GM18502 (cell line): Measurements from ENCODE around the gene ORAI2.
A peak's percentile ranks its signal among the peaks of the same experiment; 100 is the strongest.
"Not testable (repeated sequence)": the region's sequence is repeated elsewhere in the genome, so short reads cannot be mapped to it uniquely, and the experiment has no call there.

Experiments
- ATAC-seq: cut with Tn5 transposase; IDR thresholded peaks from one replicate; pipeline ENCODE4 v1.9.1; 2021; ENCODE audit warnings: mild to moderate bottlenecking; ENCODE audit not compliant: unreplicated experiment, poor library complexity

Gene ORAI2

GRCh38 chr7:102493220-102493935 is 60.0 kb downstream of the ORAI2 start:
- ATAC-seq: peak; percentile 35

- ATAC-seq: not testable (repeated sequence)
These were observed 60.7 kb downstream of the ORAI2 start for GRCh38 chr7:102494026-102494425.

GRCh38 chr7:102494473-102495149 is 61.2 kb downstream of the ORAI2 start:
- peak; percentile 66 for ATAC-seq

GRCh38 chr7:102496861-102497260 is 63.5 kb downstream of the ORAI2 start:
- not testable (repeated sequence) for ATAC-seq

GRCh38 chr7:102497308-102497707 is 63.9 kb downstream of the ORAI2 start:
- ATAC-seq: not testable (repeated sequence)

GRCh38 chr7:102498321-102498720 is 64.9 kb downstream of the ORAI2 start:
- not testable (repeated sequence) for ATAC-seq

- ATAC-seq: not testable (repeated sequence)
These were observed 69.8 kb downstream of the ORAI2 start for GRCh38 chr7:102503141-102503540.

GRCh38 chr7:102505298-102506185 is 72.2 kb downstream of the ORAI2 start:
- ATAC-seq: not testable (repeated sequence)
